Fibroblast of the aortic adventitia (primary cell): ENCODE data around the gene TASL. TPM values are rescaled to one million over a fixed set of nuclear protein-coding genes. Genes with fewer than 3 reads are reported as not detected.

Experiments
- DNase-seq: peaks from one replicate; pipeline ENCODE4 v3.0.0-alpha.2; 2010; ENCODE audit warnings: low read depth
- H3K4me3 ChIP-seq: 2 replicates; pipeline ENCODE4 v1.5.1; 2011; ENCODE audit warnings: low read depth, mild to moderate bottlenecking, control low read depth, low read length, moderate library complexity
- CTCF ChIP-seq: IDR thresholded peaks from 2 replicates; pipeline ENCODE4 v1.5.1; 2011; ENCODE audit warnings: mild to moderate bottlenecking, low read length, control low read depth, inconsistent platforms; ENCODE audit not compliant: insufficient read depth
- total RNA-seq: library from RNA; depleted of rRNA; stranded (reverse); fragments of >200 nt; gene quantifications from 2 replicates; pipeline ENCODE4 v1.2.3, GENCODE V29; 2012; ENCODE audit warnings: low replicate concordance

TASL gene
- total RNA-seq, result not detected in 2 replicates

- DNase-seq, result no peak
- no peak for TF ChIP-seq CTCF
- H3K4me3 ChIP-seq, result no peak within 1 kb of the TSS
Measured at GRCh38 chrX:30577362-30577991, at the start of gene TASL. Gene TASL (minus strand): TSS chrX:30577766. CDS start chrX:30560355, 17,411 bp downstream.

- TF ChIP-seq CTCF, result no peak
- no peak overlapping the region for H3K4me3 ChIP-seq
- no peak for DNase-seq
Measured at GRCh38 chrX:30626402-30626801, 48.8 kb upstream of the TASL start.

GRCh38 chrX:30622361-30622760 lies 44.8 kb upstream of the TASL start:
- TF ChIP-seq CTCF, result no peak
- no peak overlapping the region for H3K4me3 ChIP-seq
- no peak for DNase-seq

GRCh38 chrX:30620980-30621618 lies 43.5 kb upstream of the TASL start:
- no peak for TF ChIP-seq CTCF
- no peak overlapping the region for H3K4me3 ChIP-seq
- DNase-seq, result peak; percentile 93

GRCh38 chrX:30620125-30620524 lies 42.6 kb upstream of the TASL start:
- DNase-seq, result peak; percentile 75
- H3K4me3 ChIP-seq, result no peak overlapping the region
- no peak for TF ChIP-seq CTCF

- H3K4me3 ChIP-seq, result no peak overlapping the region
- no peak for TF ChIP-seq CTCF
- peak; percentile 7 for DNase-seq
Measured at GRCh38 chrX:30618160-30618765, 40.7 kb upstream of the TASL start.
